GM23338 (cell line): Measurements from ENCODE around the gene GNL3. TPM values are rescaled to one million over a fixed set of nuclear protein-coding genes. Genes with fewer than 3 reads are reported as not detected.
"Not testable (repeated sequence)": the region's sequence is repeated elsewhere in the genome, so short reads cannot be mapped to it uniquely, and the experiment has no call there.

Experiments
- ATAC-seq: fragments of 200-7000 bp; cut with Tn5 transposase; 3 replicates; pipeline ENCODE4 v1.9.1; 2020
- DNase-seq: peaks from one replicate; pipeline ENCODE4 v3.0.0-alpha.2; 2015; ENCODE audit warnings: low spot score
- H2AFZ ChIP-seq: fragments of 200-600 bp; sonication (generic); 2 replicates; pipeline ENCODE4 v1.8.0; 2016; ENCODE audit warnings: antibody characterized with exemption, mild to moderate bottlenecking, moderate library complexity
- H3F3A ChIP-seq: fragments of 200-600 bp; sonication (generic); replicated peaks from 2 replicates; pipeline ENCODE4 v1.8.0; 2017; ENCODE audit warnings: antibody characterized with exemption, mixed run types, low read depth
- H3K27ac ChIP-seq: fragments of 200-600 bp; sonication (generic); 2 replicates; pipeline ENCODE4 v1.6.1; 2016; ENCODE audit warnings: low read depth
- H3K27me3 ChIP-seq: fragments of 200-600 bp; sonication (generic); 2 replicates; pipeline ENCODE4 v1.8.0; 2016; ENCODE audit warnings: mild to moderate bottlenecking, mixed run types, moderate library complexity; ENCODE audit not compliant: insufficient read depth
- H3K36me3 ChIP-seq: fragments of 200-600 bp; sonication (generic); 2 replicates; pipeline ENCODE4 v1.8.0; 2016; ENCODE audit warnings: mild to moderate bottlenecking; ENCODE audit not compliant: insufficient read depth
- H3K4me1 ChIP-seq: fragments of 200-600 bp; sonication (generic); 2 replicates; pipeline ENCODE4 v1.8.0; 2016; ENCODE audit warnings: mild to moderate bottlenecking, moderate library complexity; ENCODE audit not compliant: insufficient read depth
- H3K4me2 ChIP-seq: fragments of 200-600 bp; sonication (generic); 2 replicates; pipeline ENCODE4 v1.7.1; 2017; ENCODE audit warnings: mixed run types
- H3K4me3 ChIP-seq: fragments of 200-600 bp; sonication (generic); 2 replicates; pipeline ENCODE4 v1.6.1; 2016; ENCODE audit warnings: mixed run types
- H3K79me2 ChIP-seq: fragments of 200-600 bp; sonication (generic); replicated peaks from 2 replicates; pipeline ENCODE4 v1.8.0; 2017; ENCODE audit warnings: mild to moderate bottlenecking; ENCODE audit not compliant: insufficient read depth
- H3K9me2 ChIP-seq: fragments of 200-600 bp; sonication (generic); 2 replicates; pipeline ENCODE4 v1.8.0; 2017; ENCODE audit not compliant: insufficient read depth
- H4K20me1 ChIP-seq: fragments of 200-600 bp; sonication (generic); replicated peaks from 2 replicates; pipeline ENCODE4 v1.8.0; 2017; ENCODE audit warnings: mild to moderate bottlenecking; ENCODE audit not compliant: insufficient read depth
- H3K27ac Mint-ChIP-seq: 2 replicates; pipeline ENCODE4 v1.8.0; 2020; ENCODE audit warnings: inconsistent platforms, mild to moderate bottlenecking, moderate library complexity, mixed read lengths
- H3K27me3 Mint-ChIP-seq: 3 replicates; pipeline ENCODE4 v1.8.0; 2022; ENCODE audit warnings: low read depth, mild to moderate bottlenecking, moderate library complexity, mixed read lengths, inconsistent platforms; ENCODE audit not compliant: insufficient read depth, poor library complexity
- H3K36me3 Mint-ChIP-seq: 3 replicates; pipeline ENCODE4 v1.8.0; 2021; ENCODE audit warnings: low read depth, mild to moderate bottlenecking, inconsistent platforms, moderate library complexity, mixed read lengths
- H3K4me1 Mint-ChIP-seq: 3 replicates; pipeline ENCODE4 v1.8.0; 2020; ENCODE audit warnings: mild to moderate bottlenecking, inconsistent platforms, mixed read lengths
- H3K4me3 Mint-ChIP-seq: 3 replicates; pipeline ENCODE4 v1.8.0; 2021; ENCODE audit warnings: moderate library complexity, mild to moderate bottlenecking, inconsistent platforms, mixed read lengths
- H3K9me3 Mint-ChIP-seq: 3 replicates; pipeline ENCODE4 v1.8.0; 2020; ENCODE audit warnings: moderate library complexity, mild to moderate bottlenecking, inconsistent platforms, mixed read lengths
- POLR2AphosphoS5 ChIP-seq: IDR thresholded peaks from 2 replicates; pipeline ENCODE4 v1.6.1; 2016; ENCODE audit warnings: antibody characterized with exemption, low read depth
- ZNF114 ChIP-seq: fragments of 250-450 bp; sonication (Bioruptor Pico); IDR thresholded peaks from 2 replicates; pipeline ENCODE4 v1.5.0; 2020; ENCODE audit warnings: mild to moderate bottlenecking, moderate library complexity
- polyA plus RNA-seq: library from polyadenylated mRNA; unstranded; fragments of >200 nt; fragmentation: Nextera tagmentation; extraction: Ambion mirVana; gene quantifications from 2 replicates; pipeline ENCODE4 v1.2.1, GENCODE V29; 2016
- total RNA-seq: library from RNA; depleted of rRNA; stranded (reverse); fragments of >200 nt; shearing (Covaris generic); gene quantifications from 2 replicates; pipeline ENCODE4 v1.2.3, GENCODE V29; 2014
- TF ChIP-seq, protein P1 (sequence below): IDR thresholded peaks from one replicate; pipeline ENCODE4 v1.6.1; 2018; ENCODE audit warnings: antibody characterized with exemption; ENCODE audit not compliant: unreplicated experiment
- TF ChIP-seq, protein P2 (sequence below): IDR thresholded peaks from 2 replicates; pipeline ENCODE4 v1.6.1; 2016; ENCODE audit warnings: antibody characterized with exemption
- TF ChIP-seq, protein P3 (sequence below), 2 experiments: fragments of 200-600 bp in 1 of 2; sonication (generic) in 1 of 2; conservative IDR thresholded peaks; 2 replicates each; pipeline versions ENCODE4 v1.5.1 to v1.6.1; 2016 to 2017; ENCODE audit warnings: antibody characterized with exemption in 2 of 2, low read depth in 2 of 2, mild to moderate bottlenecking in 2 of 2, moderate library complexity in 1 of 2

The GNL3 gene
- total and polyA plus RNA-seq, 2 experiments from 2014 or later = 169 to 205 TPM

DNA sequence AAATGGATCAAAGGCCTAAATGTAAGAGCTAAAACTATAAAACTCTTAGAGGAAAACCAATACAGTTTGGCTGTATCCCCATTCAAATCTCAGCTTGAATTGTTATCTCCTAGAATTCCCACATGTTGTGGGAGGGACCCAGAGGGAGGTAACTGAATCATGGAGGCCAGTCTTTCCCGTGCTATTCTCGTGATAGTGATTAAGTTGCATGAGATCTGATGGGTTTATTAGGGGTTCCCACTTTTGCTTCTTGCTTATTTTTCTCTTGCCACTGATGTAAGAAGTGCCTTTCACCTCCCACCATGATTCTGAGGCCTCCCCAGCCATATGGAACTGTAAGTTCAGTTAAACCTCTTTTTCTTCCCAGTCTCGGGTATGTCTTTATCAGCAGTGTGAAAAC lies 9.6 kb upstream of the GNL3 start:
- ATAC-seq, H3K4me3 Mint-ChIP-seq, DNase-seq, H3K27me3 ChIP-seq, H3K27ac ChIP-seq, H3K4me1 Mint-ChIP-seq, H4K20me1 ChIP-seq, H3K9me3 Mint-ChIP-seq, H3K9me2 ChIP-seq, H2AFZ ChIP-seq, H3K4me1 ChIP-seq, H3K4me2 ChIP-seq, H3K27ac Mint-ChIP-seq, H3K27me3 Mint-ChIP-seq, H3K4me3 ChIP-seq, H3F3A ChIP-seq: not testable (repeated sequence)
- H3K79me2 ChIP-seq = peaks cover 26% of the 10 kb centered on the region
- H3K36me3 ChIP-seq = peaks cover 36% of the 10 kb centered on the region
- peaks cover 53% of the 10 kb centered on the region for H3K36me3 Mint-ChIP-seq

DNA sequence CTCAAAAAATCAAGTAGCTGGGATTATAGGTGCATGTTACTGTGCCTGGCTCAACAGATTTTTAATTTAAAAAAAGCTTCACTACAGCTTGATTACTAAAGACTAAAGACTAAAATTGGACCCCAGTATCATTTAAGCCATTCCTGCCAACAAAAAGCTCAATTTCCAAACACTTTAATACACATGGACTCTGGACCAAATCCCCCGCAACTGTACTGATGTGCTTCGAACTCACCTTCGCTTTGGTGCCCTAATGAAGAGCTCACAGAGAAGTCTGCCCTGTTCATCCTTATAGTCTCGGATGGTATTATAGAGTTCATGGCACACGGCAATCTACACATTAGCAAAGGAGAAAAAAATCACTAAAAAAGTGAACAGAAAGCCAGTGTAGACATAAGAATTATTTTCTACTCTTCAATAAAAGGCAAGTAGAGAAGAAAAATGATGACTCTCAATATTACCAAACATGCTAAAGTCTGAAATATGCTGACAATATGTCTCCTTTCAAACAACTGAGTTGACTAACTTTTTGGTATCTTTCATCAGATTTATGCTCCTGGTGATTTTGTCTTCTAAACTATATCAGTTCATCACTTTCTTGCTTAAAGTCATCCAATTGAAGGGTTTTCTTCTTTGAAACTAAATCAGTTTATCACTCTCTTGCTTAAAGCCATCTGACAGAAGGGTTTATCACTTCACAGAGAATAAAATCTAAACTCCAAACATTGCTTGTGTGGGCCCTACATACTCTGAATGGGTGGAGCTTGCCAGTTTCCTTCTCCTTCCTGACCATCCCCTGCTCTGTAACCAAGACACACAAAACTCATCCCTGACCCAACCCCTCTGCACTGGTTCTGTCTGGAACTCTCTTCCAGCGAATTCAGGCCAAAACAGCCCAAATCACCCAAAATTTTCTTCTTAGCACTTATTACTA lies 7.3 kb upstream of the GNL3 start:
- H3K4me2 ChIP-seq = no peak overlapping the region
- no peak overlapping the region for H3K4me3 Mint-ChIP-seq
- H3K4me3 ChIP-seq = no peak overlapping the region
- ATAC-seq (no peak), DNase-seq (no peak)
- peaks cover 24% of the 10 kb centered on the region for H3K36me3 ChIP-seq
- no peaks in the 10 kb centered on the region for H3K4me1 ChIP-seq
- no peaks in the 10 kb centered on the region for H3K9me3 Mint-ChIP-seq
- H3K79me2 ChIP-seq = peaks cover 39% of the 10 kb centered on the region
- H3F3A ChIP-seq = 0 out of 2 replicates have a peak, but pooled peaks cover 2% of the 10 kb centered on the region
- no peaks in the 10 kb centered on the region for H3K9me2 ChIP-seq
- peaks cover 2% of the 10 kb centered on the region for H3K27me3 Mint-ChIP-seq
- peaks cover 39% of the 10 kb centered on the region for H3K36me3 Mint-ChIP-seq
- H4K20me1 ChIP-seq = no peaks in the 10 kb centered on the region; the same call in none of the 2 replicates
- TF ChIP-seq, protein P1, sequence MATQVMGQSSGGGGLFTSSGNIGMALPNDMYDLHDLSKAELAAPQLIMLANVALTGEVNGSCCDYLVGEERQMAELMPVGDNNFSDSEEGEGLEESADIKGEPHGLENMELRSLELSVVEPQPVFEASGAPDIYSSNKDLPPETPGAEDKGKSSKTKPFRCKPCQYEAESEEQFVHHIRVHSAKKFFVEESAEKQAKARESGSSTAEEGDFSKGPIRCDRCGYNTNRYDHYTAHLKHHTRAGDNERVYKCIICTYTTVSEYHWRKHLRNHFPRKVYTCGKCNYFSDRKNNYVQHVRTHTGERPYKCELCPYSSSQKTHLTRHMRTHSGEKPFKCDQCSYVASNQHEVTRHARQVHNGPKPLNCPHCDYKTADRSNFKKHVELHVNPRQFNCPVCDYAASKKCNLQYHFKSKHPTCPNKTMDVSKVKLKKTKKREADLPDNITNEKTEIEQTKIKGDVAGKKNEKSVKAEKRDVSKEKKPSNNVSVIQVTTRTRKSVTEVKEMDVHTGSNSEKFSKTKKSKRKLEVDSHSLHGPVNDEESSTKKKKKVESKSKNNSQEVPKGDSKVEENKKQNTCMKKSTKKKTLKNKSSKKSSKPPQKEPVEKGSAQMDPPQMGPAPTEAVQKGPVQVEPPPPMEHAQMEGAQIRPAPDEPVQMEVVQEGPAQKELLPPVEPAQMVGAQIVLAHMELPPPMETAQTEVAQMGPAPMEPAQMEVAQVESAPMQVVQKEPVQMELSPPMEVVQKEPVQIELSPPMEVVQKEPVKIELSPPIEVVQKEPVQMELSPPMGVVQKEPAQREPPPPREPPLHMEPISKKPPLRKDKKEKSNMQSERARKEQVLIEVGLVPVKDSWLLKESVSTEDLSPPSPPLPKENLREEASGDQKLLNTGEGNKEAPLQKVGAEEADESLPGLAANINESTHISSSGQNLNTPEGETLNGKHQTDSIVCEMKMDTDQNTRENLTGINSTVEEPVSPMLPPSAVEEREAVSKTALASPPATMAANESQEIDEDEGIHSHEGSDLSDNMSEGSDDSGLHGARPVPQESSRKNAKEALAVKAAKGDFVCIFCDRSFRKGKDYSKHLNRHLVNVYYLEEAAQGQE = no peak
- no peak overlapping the region for H2AFZ ChIP-seq
- 0 out of 2 replicates have a peak overlapping the region, but pooled peaks have one; percentile 45 for H3K27ac ChIP-seq
- H3K27ac Mint-ChIP-seq = peak overlapping the region; percentile 66; the same call in 1 of the 2 replicates
- no peaks in the 10 kb centered on the region for H3K27me3 ChIP-seq
- H3K4me1 Mint-ChIP-seq = peaks cover 13% of the 10 kb centered on the region

DNA sequence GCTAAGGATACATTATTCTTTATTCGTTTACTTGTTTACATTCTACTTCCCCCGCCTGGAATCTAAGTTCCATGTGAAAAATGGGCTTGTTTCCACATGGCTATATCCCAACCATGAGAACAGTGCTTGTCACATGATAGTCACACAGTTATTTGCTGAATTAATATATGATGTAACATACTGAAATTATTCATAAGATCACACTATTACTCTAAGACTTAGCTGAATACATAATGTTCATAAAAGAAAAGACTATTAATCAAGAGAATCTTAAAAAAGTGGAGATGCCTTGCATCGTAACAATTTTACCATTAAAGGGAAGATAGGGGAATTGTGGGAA lies 6.7 kb upstream of the GNL3 start:
- Histone ChIP-seq H3F3A (0 out of 2 replicates have a peak, but pooled peaks cover 2% of the 10 kb centered on the region), H2AFZ (no peak overlapping the region), H3K4me2 (no peak overlapping the region), H3K4me1 (no peaks in the 10 kb centered on the region; the same call in 1 of the 2 replicates), H3K36me3 (peaks cover 24% of the 10 kb centered on the region), H3K79me2 (peaks cover 44% of the 10 kb centered on the region), H3K27ac (0 out of 2 replicates have a peak overlapping the region, but pooled peaks have one; percentile 45), H3K4me3 (no peak overlapping the region), H4K20me1 (no peaks in the 10 kb centered on the region; the same call in none of the 2 replicates), H3K9me2 (no peaks in the 10 kb centered on the region), H3K27me3 (no peaks in the 10 kb centered on the region)
- Mint-ChIP-seq H3K27ac (peak overlapping the region; percentile 66; the same call in 1 of the 2 replicates), H3K4me3 (no peak overlapping the region), H3K9me3 (no peaks in the 10 kb centered on the region), H3K36me3 (peaks cover 39% of the 10 kb centered on the region), H3K4me1 (peaks cover 15% of the 10 kb centered on the region), H3K27me3 (peaks cover 2% of the 10 kb centered on the region)
- ATAC-seq = no peak
- no peak for DNase-seq
- TF ChIP-seq, protein P2, sequence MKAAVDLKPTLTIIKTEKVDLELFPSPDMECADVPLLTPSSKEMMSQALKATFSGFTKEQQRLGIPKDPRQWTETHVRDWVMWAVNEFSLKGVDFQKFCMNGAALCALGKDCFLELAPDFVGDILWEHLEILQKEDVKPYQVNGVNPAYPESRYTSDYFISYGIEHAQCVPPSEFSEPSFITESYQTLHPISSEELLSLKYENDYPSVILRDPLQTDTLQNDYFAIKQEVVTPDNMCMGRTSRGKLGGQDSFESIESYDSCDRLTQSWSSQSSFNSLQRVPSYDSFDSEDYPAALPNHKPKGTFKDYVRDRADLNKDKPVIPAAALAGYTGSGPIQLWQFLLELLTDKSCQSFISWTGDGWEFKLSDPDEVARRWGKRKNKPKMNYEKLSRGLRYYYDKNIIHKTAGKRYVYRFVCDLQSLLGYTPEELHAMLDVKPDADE = no peak
- TF ChIP-seq ZNF114 (CRISPR knock-in tag) (no peak), POLR2AphosphoS5 (no peak)
- TF ChIP-seq, protein P3, sequence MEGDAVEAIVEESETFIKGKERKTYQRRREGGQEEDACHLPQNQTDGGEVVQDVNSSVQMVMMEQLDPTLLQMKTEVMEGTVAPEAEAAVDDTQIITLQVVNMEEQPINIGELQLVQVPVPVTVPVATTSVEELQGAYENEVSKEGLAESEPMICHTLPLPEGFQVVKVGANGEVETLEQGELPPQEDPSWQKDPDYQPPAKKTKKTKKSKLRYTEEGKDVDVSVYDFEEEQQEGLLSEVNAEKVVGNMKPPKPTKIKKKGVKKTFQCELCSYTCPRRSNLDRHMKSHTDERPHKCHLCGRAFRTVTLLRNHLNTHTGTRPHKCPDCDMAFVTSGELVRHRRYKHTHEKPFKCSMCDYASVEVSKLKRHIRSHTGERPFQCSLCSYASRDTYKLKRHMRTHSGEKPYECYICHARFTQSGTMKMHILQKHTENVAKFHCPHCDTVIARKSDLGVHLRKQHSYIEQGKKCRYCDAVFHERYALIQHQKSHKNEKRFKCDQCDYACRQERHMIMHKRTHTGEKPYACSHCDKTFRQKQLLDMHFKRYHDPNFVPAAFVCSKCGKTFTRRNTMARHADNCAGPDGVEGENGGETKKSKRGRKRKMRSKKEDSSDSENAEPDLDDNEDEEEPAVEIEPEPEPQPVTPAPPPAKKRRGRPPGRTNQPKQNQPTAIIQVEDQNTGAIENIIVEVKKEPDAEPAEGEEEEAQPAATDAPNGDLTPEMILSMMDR (conservative IDR thresholded peaks at IDR 0.05; ENCODE audit: low read depth in 2 of 2) = no peak
- TF ChIP-seq, protein P1 = no peak
